ENCODE data around the gene TIGAR.

Gene TIGAR

GRCh38 chr12:4308334-4308950 is 12.6 kb upstream of the TIGAR start:
- no peak for DNase-seq

GRCh38 chr12:4311776-4312175 is 9.2 kb upstream of the TIGAR start:
- no peak for DNase-seq

GRCh38 chr12:4312251-4312650 is 8.8 kb upstream of the TIGAR start:
- DNase-seq: no peak

- DNase-seq: no peak
These were observed 538 bp upstream of the TIGAR start for GRCh38 chr12:4320497-4320852.

- no peak for DNase-seq
These were observed 1.7 kb downstream of the TIGAR start for GRCh38 chr12:4322726-4323125.

GRCh38 chr12:4323396-4323795 is 2.4 kb downstream of the TIGAR start:
- DNase-seq: no peak

- no peak for DNase-seq
These were observed 3.4 kb downstream of the TIGAR start for GRCh38 chr12:4324366-4324765.

- no peak for DNase-seq
These were observed 5.0 kb downstream of the TIGAR start for GRCh38 chr12:4325966-4326365.

GRCh38 chr12:4327293-4327692 is 6.3 kb downstream of the TIGAR start:
- no peak for DNase-seq

- DNase-seq: no peak
These were observed 9.2 kb downstream of the TIGAR start for GRCh38 chr12:4330203-4330602.

- DNase-seq: no peak
These were observed 10.2 kb downstream of the TIGAR start for GRCh38 chr12:4331221-4331620.

GRCh38 chr12:4331842-4332241 is 10.8 kb downstream of the TIGAR start:
- no peak for DNase-seq

GRCh38 chr12:4346931-4347330 is 25.9 kb downstream of the TIGAR start:
- DNase-seq: no peak

- DNase-seq: peak; percentile 54
These were observed 32.8 kb downstream of the TIGAR start for GRCh38 chr12:4353785-4354208.

- no peak for DNase-seq
These were observed 34.4 kb downstream of the TIGAR start for GRCh38 chr12:4355156-4356040.

GRCh38 chr12:4356041-4356327 is 35.0 kb downstream of the TIGAR start:
- DNase-seq: peak; percentile 32

GRCh38 chr12:4366090-4366489 is 45.1 kb downstream of the TIGAR start:
- no peak for DNase-seq

- no peak for DNase-seq
These were observed 48.5 kb downstream of the TIGAR start for GRCh38 chr12:4369548-4369947.

GRCh38 chr12:4370265-4370664 is 49.3 kb downstream of the TIGAR start:
- no peak for DNase-seq

GRCh38 chr12:4372653-4373052 is 51.6 kb downstream of the TIGAR start:
- no peak for DNase-seq

GRCh38 chr12:4375449-4375848 is 54.4 kb downstream of the TIGAR start:
- DNase-seq: no peak

- no peak for DNase-seq
These were observed 57.8 kb downstream of the TIGAR start for GRCh38 chr12:4378772-4379171.

- DNase-seq: no peak
These were observed 58.4 kb downstream of the TIGAR start, which contains the start of gene FGF23 for GRCh38 chr12:4379405-4379804. FGF23 (minus strand) TSS chr12:4379712; CDS start chr12:4379582, 130 bp downstream.

- DNase-seq: no peak
These were observed 59.3 kb downstream of the TIGAR start for GRCh38 chr12:4380332-4380731.
